Gastroesophageal sphincter (tissue), 3 donors: ENCODE measurements around the gene GAS2L1.

Experiments
- CTCF ChIP-seq, 4 experiments: fragments of 200-600 bp in 2 of 4; fragments of 450-650 bp in 2 of 4; sonication (generic) in 1 of 4; IDR thresholded peaks; one replicate each; pipeline ENCODE4 v1.5.1; 2017 to 2019; ENCODE audit warnings: antibody characterized with exemption in 4 of 4, mild to moderate bottlenecking in 2 of 4, moderate library complexity in 2 of 4
- EP300 ChIP-seq: sonication (generic); formaldehyde crosslinking; IDR thresholded peaks from one replicate; pipeline ENCODE4 v1.6.1; 2017; ENCODE audit warnings: antibody characterized with exemption, mild to moderate bottlenecking
- POLR2A ChIP-seq, 2 donors: fragments of 450-650 bp; IDR thresholded peaks; one replicate each; pipeline ENCODE4 v1.6.1; 2017; ENCODE audit warnings: antibody characterized with exemption in 2 of 2, mild to moderate bottlenecking in 2 of 2, moderate library complexity in 1 of 2
- POLR2AphosphoS5 ChIP-seq: sonication (generic); formaldehyde crosslinking; IDR thresholded peaks from one replicate; pipeline ENCODE4 v1.6.1; 2017; ENCODE audit warnings: antibody characterized with exemption

DNA sequence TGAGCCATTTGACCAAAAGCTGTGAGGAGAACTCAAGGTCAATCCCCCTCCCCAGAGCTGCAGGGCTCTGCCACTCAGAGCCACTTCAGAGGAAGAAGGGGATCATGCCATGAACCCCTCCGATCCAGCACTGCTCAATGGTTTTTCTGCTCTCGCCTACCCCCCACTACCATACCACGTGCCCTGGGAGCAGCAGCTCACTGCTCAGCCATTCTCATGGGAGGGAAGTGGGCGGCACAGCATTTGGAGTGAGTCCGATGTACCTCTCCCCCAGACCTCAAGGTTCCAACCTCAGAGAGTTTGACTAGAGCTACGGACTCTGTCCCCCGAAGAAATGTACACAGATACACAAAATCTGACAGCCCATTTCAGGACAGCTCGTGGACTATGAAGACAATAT is 47.4 kb downstream of the GAS2L1 start:
- TF ChIP-seq CTCF (IDR thresholded peaks at IDR 0.05) (no peak), POLR2A (IDR thresholded peaks at IDR 0.05) (no peak), POLR2AphosphoS5 (no peak), EP300 (no peak)
